Keratinocyte (primary cell): ENCODE results near the gene CUX1. TPM values are rescaled to one million over a fixed set of nuclear protein-coding genes. Genes with fewer than 3 reads are reported as not detected.

Experiments
- DNase-seq: peaks from one replicate; pipeline ENCODE4 v3.0.0-alpha.2; 2011; ENCODE audit warnings: low read depth, missing footprints, low spot score
- FAIRE-seq: peaks from 2 replicates; lab custom pipeline; 2011; peaks lifted over from hg19 to GRCh38; lab: Jason Lieb, UNC
- H2AFZ ChIP-seq: 2 replicates; pipeline ENCODE4 v1.6.0; 2012; ENCODE audit warnings: low read length, control low read depth, inconsistent platforms; ENCODE audit not compliant: control insufficient read depth
- H3K27ac ChIP-seq: 2 replicates; pipeline ENCODE4 v1.5.1; 2011; ENCODE audit warnings: low read length; ENCODE audit not compliant: control insufficient read depth, insufficient read depth
- H3K27me3 ChIP-seq: 3 replicates; pipeline ENCODE4 v1.6.0; 2011; ENCODE audit warnings: low read length; ENCODE audit not compliant: control insufficient read depth, insufficient read depth; ENCODE audit errors: extremely low read depth
- H3K36me3 ChIP-seq, 2 experiments: 2 replicates in 1 of 2; 3 replicates in 1 of 2; pipeline ENCODE4 v1.5.1; 2011; ENCODE audit warnings: low read length in 2 of 2, mild to moderate bottlenecking in 1 of 2; ENCODE audit not compliant: control insufficient read depth in 2 of 2, insufficient read depth in 2 of 2; ENCODE audit errors: extremely low read depth in 1 of 2
- H3K4me1 ChIP-seq: 3 replicates; pipeline ENCODE4 v1.5.1; 2011; ENCODE audit warnings: low read length; ENCODE audit not compliant: control insufficient read depth, insufficient read depth; ENCODE audit errors: extremely low read depth
- H3K4me2 ChIP-seq: 3 replicates; pipeline ENCODE4 v1.6.0; 2011; ENCODE audit warnings: low read depth, low read length; ENCODE audit not compliant: control insufficient read depth, insufficient read depth; ENCODE audit errors: extremely low read depth
- H3K4me3 ChIP-seq, 3 experiments: fragments of 200-600 bp in 1 of 3; sonication (generic) in 1 of 3; 2 replicates in 2 of 3; 3 replicates in 1 of 3; pipeline ENCODE4 v1.5.1; 2011 to 2016; ENCODE audit warnings: low read length in 3 of 3, mild to moderate bottlenecking in 3 of 3, control low read depth in 2 of 3, inconsistent platforms in 1 of 3, low read depth in 1 of 3, mixed read lengths in 1 of 3, mixed run types in 1 of 3, moderate library complexity in 1 of 3; ENCODE audit not compliant: control insufficient read depth in 2 of 3, insufficient read depth in 2 of 3; ENCODE audit errors: extremely low read depth in 1 of 3
- H3K79me2 ChIP-seq: 2 replicates; pipeline ENCODE4 v1.6.0; 2012; ENCODE audit warnings: low read length; ENCODE audit not compliant: control insufficient read depth, insufficient read depth
- H3K9ac ChIP-seq: 3 replicates; pipeline ENCODE4 v1.6.0; 2011; ENCODE audit warnings: low read length; ENCODE audit not compliant: control insufficient read depth, insufficient read depth; ENCODE audit errors: extremely low read depth
- H3K9me1 ChIP-seq: 3 replicates; pipeline ENCODE4 v1.6.0; 2011; ENCODE audit warnings: low read length; ENCODE audit not compliant: control insufficient read depth, insufficient read depth; ENCODE audit errors: extremely low read depth
- H3K9me3 ChIP-seq: 2 replicates; pipeline ENCODE4 v1.5.1; 2012; ENCODE audit warnings: low read depth, low read length; ENCODE audit not compliant: control insufficient read depth
- H4K20me1 ChIP-seq: 3 replicates; pipeline ENCODE4 v1.6.0; 2011; ENCODE audit warnings: low read length; ENCODE audit not compliant: control insufficient read depth, insufficient read depth; ENCODE audit errors: extremely low read depth
- CTCF ChIP-seq, 3 experiments: IDR thresholded peaks in 1 of 3; conservative IDR thresholded peaks in 1 of 3; optimal IDR thresholded peaks in 1 of 3; 2 replicates in 2 of 3; 3 replicates in 1 of 3; pipeline versions ENCODE3 to v1.5.1; 2011; ENCODE audit warnings: low read length in 3 of 3, mild to moderate bottlenecking in 3 of 3, moderate library complexity in 2 of 3, control low read depth in 1 of 3, inconsistent platforms in 1 of 3; ENCODE audit not compliant: insufficient read depth in 2 of 3; ENCODE audit errors: extremely low read depth in 1 of 3
- EZH2 ChIP-seq: IDR thresholded peaks from one replicate; pipeline ENCODE4 v1.6.1; 2012; ENCODE audit warnings: inconsistent platforms, mild to moderate bottlenecking, low read length, moderate library complexity
- dilution Hi-C: fragments of 300-500 bp; cut with MboI; formaldehyde crosslinking; loops from one replicate; pipeline ENCODE4 v1.7.0; 2020; ENCODE audit warnings: low sequenced_read_pairs; ENCODE audit not compliant: extremely low pct_ligation_motif_present
- polyA plus RNA-seq, 5 experiments: library from polyadenylated mRNA; depleted of rRNA in 3 of 5; stranded (reverse) in 3 of 5; stranded (forward) in 1 of 5; unstranded in 1 of 5; fragments of >200 nt; gene quantifications; 1 replicate in 1 of 5; 2 replicates in 3 of 5; 3 replicates in 1 of 5; pipeline versions ENCODE4 v1.2.1 to v1.2.3, GENCODE V29; 2011 to 2012; ENCODE audit warnings: missing spikeins in 2 of 5, low read depth in 1 of 5, low replicate concordance in 1 of 5

The CUX1 gene
- polyA plus RNA-seq, 1 donor (not counting 4 experiments of a cell fraction or from before 2014, with no cell fraction given), result 18.3 TPM

- Histone ChIP-seq H2AFZ (no peak overlapping the region), H3K4me3 (no peak overlapping the region), H3K9me3 (no peaks in the 10 kb centered on the region), H3K9ac (no peak overlapping the region), H3K79me2 (no peaks in the 10 kb centered on the region), H3K27me3 (no peaks in the 10 kb centered on the region), H3K4me1 (no peaks in the 10 kb centered on the region), H3K9me1 (no peaks in the 10 kb centered on the region), H3K4me2 (no peak overlapping the region), H3K36me3 (peaks cover 0 to 2% of the 10 kb centered on the region in 2 experiments), H3K27ac (no peak overlapping the region), H4K20me1 (peaks cover 3% of the 10 kb centered on the region)
- dilution Hi-C loops, result no loop called here
- DNase-seq, result no peak
- no peak for FAIRE-seq
- TF ChIP-seq CTCF (optimal IDR thresholded peaks at IDR 0.05 in 1 of 3, IDR thresholded peaks at IDR 0.05 in 1 of 3, conservative IDR thresholded peaks at IDR 0.05 in 1 of 3; ENCODE audit: extremely low read depth in 1 of 3, insufficient read depth in 2 of 3, low read length in 3 of 3) (no peak), EZH2 (no peak)
Measured at GRCh38 chr7:101960323-101960722, 142.9 kb downstream of the CUX1 start.

- no peak overlapping the region for H3K4me2 ChIP-seq
- H2AFZ ChIP-seq, result no peak overlapping the region
- H3K4me1 ChIP-seq, result no peaks in the 10 kb centered on the region
- no peaks in the 10 kb centered on the region for H3K9me1 ChIP-seq
- peaks cover 3% of the 10 kb centered on the region for H4K20me1 ChIP-seq
- H3K36me3 ChIP-seq, result peaks cover 0 to 2% of the 10 kb centered on the region in 2 experiments
- H3K4me3 ChIP-seq, result no peak overlapping the region
- FAIRE-seq (no peak), DNase-seq (no peak)
- TF ChIP-seq EZH2 (no peak), CTCF (optimal IDR thresholded peaks at IDR 0.05 in 1 of 3, IDR thresholded peaks at IDR 0.05 in 1 of 3, conservative IDR thresholded peaks at IDR 0.05 in 1 of 3; ENCODE audit: extremely low read depth in 1 of 3, insufficient read depth in 2 of 3, low read length in 3 of 3) (no peak)
- H3K9ac ChIP-seq, result no peak overlapping the region
- no peak overlapping the region for H3K27ac ChIP-seq
- H3K79me2 ChIP-seq, result no peaks in the 10 kb centered on the region
- dilution Hi-C loops, result no loop called here
- H3K27me3 ChIP-seq, result no peaks in the 10 kb centered on the region
- H3K9me3 ChIP-seq, result no peaks in the 10 kb centered on the region
Measured at GRCh38 chr7:101960985-101961708, 143.7 kb downstream of the CUX1 start.
